Stimulated activated effector memory CD8-positive, alpha-beta T cell treated with anti-CD3 and anti-CD28 coated beads, Interleukin-12 subunit alpha, Interleukin-12 subunit beta, amount 100 ng/mL, for 72 hours (primary cell): ENCODE measurements around the gene KCNC1.

Source experiments
- ATAC-seq: fragments of 150-1000 bp; cut with Tn5 transposase; 2 replicates; pipeline ENCODE4 v1.10.0; 2021
- DNase-seq, 2 donors: peaks; one replicate each; pipeline ENCODE4 v3.0.0; 2021 to 2022; ENCODE audit warnings: low spot score in 2 of 2
- H3K27ac Mint-ChIP-seq: one replicate; pipeline ENCODE4 v1.8.0; 2022; ENCODE audit warnings: mild to moderate bottlenecking, mixed read lengths
- H3K36me3 Mint-ChIP-seq: one replicate; pipeline ENCODE4 v1.8.0; 2022; ENCODE audit warnings: mild to moderate bottlenecking, mixed read lengths
- H3K4me1 Mint-ChIP-seq: one replicate; pipeline ENCODE4 v1.8.0; 2022; ENCODE audit warnings: mixed read lengths
- H3K4me3 Mint-ChIP-seq: one replicate; pipeline ENCODE4 v1.8.0; 2022; ENCODE audit warnings: mild to moderate bottlenecking, mixed read lengths
- H3K9me3 Mint-ChIP-seq: one replicate; pipeline ENCODE4 v1.8.0; 2022; ENCODE audit warnings: mixed read lengths

The KCNC1 gene

GRCh38 chr11:17740649-17741235, 6.2 kb downstream of the KCNC1 start:
- no peak overlapping the region for H3K4me3 Mint-ChIP-seq
- peaks cover 6% of the 10 kb centered on the region for H3K4me1 Mint-ChIP-seq
- no peaks in the 10 kb centered on the region for H3K36me3 Mint-ChIP-seq
- no peak for DNase-seq
- no peak overlapping the region for H3K27ac Mint-ChIP-seq
- no peak for ATAC-seq
- H3K9me3 Mint-ChIP-seq: no peaks in the 10 kb centered on the region

GRCh38 chr11:17741487-17741886, 6.9 kb downstream of the KCNC1 start:
- Mint-ChIP-seq H3K36me3 (no peaks in the 10 kb centered on the region), H3K27ac (no peak overlapping the region), H3K4me3 (no peak overlapping the region), H3K4me1 (peaks cover 5% of the 10 kb centered on the region), H3K9me3 (no peaks in the 10 kb centered on the region)
- ATAC-seq (no peak), DNase-seq (no peak)

GRCh38 chr11:17742019-17742418, 7.4 kb downstream of the KCNC1 start:
- Mint-ChIP-seq H3K4me3 (no peak overlapping the region), H3K9me3 (no peaks in the 10 kb centered on the region), H3K36me3 (no peaks in the 10 kb centered on the region), H3K27ac (no peak overlapping the region), H3K4me1 (no peaks in the 10 kb centered on the region)
- no peak for DNase-seq
- ATAC-seq: no peak

- ATAC-seq (no peak), DNase-seq (no peak)
- no peaks in the 10 kb centered on the region for H3K36me3 Mint-ChIP-seq
- no peaks in the 10 kb centered on the region for H3K9me3 Mint-ChIP-seq
- H3K4me3 Mint-ChIP-seq: no peak overlapping the region
- no peak overlapping the region for H3K27ac Mint-ChIP-seq
- no peaks in the 10 kb centered on the region for H3K4me1 Mint-ChIP-seq
Measured at GRCh38 chr11:17743026-17743807, 8.6 kb downstream of the KCNC1 start.

GRCh38 chr11:17743808-17744119, 9.2 kb downstream of the KCNC1 start:
- H3K27ac Mint-ChIP-seq: no peak overlapping the region
- DNase-seq (no peak), ATAC-seq (no peak)
- no peak overlapping the region for H3K4me3 Mint-ChIP-seq
- H3K9me3 Mint-ChIP-seq: no peaks in the 10 kb centered on the region
- no peaks in the 10 kb centered on the region for H3K36me3 Mint-ChIP-seq
- no peaks in the 10 kb centered on the region for H3K4me1 Mint-ChIP-seq

- DNase-seq: no peak
- no peaks in the 10 kb centered on the region for H3K4me1 Mint-ChIP-seq
- H3K36me3 Mint-ChIP-seq: no peaks in the 10 kb centered on the region
- no peak for ATAC-seq
- H3K9me3 Mint-ChIP-seq: no peaks in the 10 kb centered on the region
- H3K4me3 Mint-ChIP-seq: no peak overlapping the region
- no peak overlapping the region for H3K27ac Mint-ChIP-seq
Measured at GRCh38 chr11:17744151-17744940, 9.8 kb downstream of the KCNC1 start.

- no peaks in the 10 kb centered on the region for H3K36me3 Mint-ChIP-seq
- H3K4me3 Mint-ChIP-seq: no peak overlapping the region
- no peaks in the 10 kb centered on the region for H3K9me3 Mint-ChIP-seq
- H3K4me1 Mint-ChIP-seq: no peaks in the 10 kb centered on the region
- DNase-seq (no peak), ATAC-seq (no peak)
- no peak overlapping the region for H3K27ac Mint-ChIP-seq
Measured at GRCh38 chr11:17745023-17745772, 10.6 kb downstream of the KCNC1 start.

- no peaks in the 10 kb centered on the region for H3K36me3 Mint-ChIP-seq
- H3K4me1 Mint-ChIP-seq: no peaks in the 10 kb centered on the region
- ATAC-seq: no peak
Measured at GRCh38 chr11:17746096-17746495, 11.5 kb downstream of the KCNC1 start.

GRCh38 chr11:17747131-17747955, 12.8 kb downstream of the KCNC1 start:
- Mint-ChIP-seq H3K4me3 (no peak overlapping the region), H3K36me3 (no peaks in the 10 kb centered on the region), H3K9me3 (no peaks in the 10 kb centered on the region), H3K4me1 (no peaks in the 10 kb centered on the region), H3K27ac (no peak overlapping the region)
- no peak for ATAC-seq
- no peak for DNase-seq

More at GRCh38 chr11:17746096-17746495, 11.5 kb downstream of the KCNC1 start:
- Mint-ChIP-seq H3K4me3 (no peak overlapping the region), H3K27ac (no peak overlapping the region), H3K9me3 (no peaks in the 10 kb centered on the region)
- no peak for DNase-seq

GRCh38 chr11:17748044-17748443, 13.5 kb downstream of the KCNC1 start:
- no peak overlapping the region for H3K27ac Mint-ChIP-seq
- no peaks in the 10 kb centered on the region for H3K9me3 Mint-ChIP-seq
- no peaks in the 10 kb centered on the region for H3K36me3 Mint-ChIP-seq
- H3K4me3 Mint-ChIP-seq: no peak overlapping the region
- H3K4me1 Mint-ChIP-seq: no peaks in the 10 kb centered on the region
- DNase-seq (no peak), ATAC-seq (no peak)

- no peaks in the 10 kb centered on the region for H3K4me1 Mint-ChIP-seq
- H3K9me3 Mint-ChIP-seq: no peaks in the 10 kb centered on the region
- H3K4me3 Mint-ChIP-seq: no peak overlapping the region
- DNase-seq: no peak
- H3K27ac Mint-ChIP-seq: no peak overlapping the region
- ATAC-seq: no peak
- H3K36me3 Mint-ChIP-seq: no peaks in the 10 kb centered on the region
Measured at GRCh38 chr11:17748761-17749721, 14.5 kb downstream of the KCNC1 start.

- Mint-ChIP-seq H3K4me1 (no peaks in the 10 kb centered on the region), H3K27ac (no peak overlapping the region), H3K4me3 (no peak overlapping the region), H3K36me3 (no peaks in the 10 kb centered on the region), H3K9me3 (no peaks in the 10 kb centered on the region)
- DNase-seq: no peak
- ATAC-seq: no peak
Measured at GRCh38 chr11:17750013-17750800, 15.6 kb downstream of the KCNC1 start.

- H3K36me3 Mint-ChIP-seq: no peaks in the 10 kb centered on the region
- no peak overlapping the region for H3K4me3 Mint-ChIP-seq
- ATAC-seq (no peak), DNase-seq (no peak)
- H3K27ac Mint-ChIP-seq: no peak overlapping the region
- no peaks in the 10 kb centered on the region for H3K4me1 Mint-ChIP-seq
- H3K9me3 Mint-ChIP-seq: no peaks in the 10 kb centered on the region
Measured at GRCh38 chr11:17750801-17751165, 16.2 kb downstream of the KCNC1 start.
